K562 (cell line): ENCODE data around the gene ERC2. TPM values are rescaled to one million over a fixed set of nuclear protein-coding genes. Genes with fewer than 3 reads are reported as not detected.

Source experiments
- ATAC-seq: fragments of 200-7000 bp; cut with Tn5 transposase; 3 replicates; pipeline ENCODE4 v1.9.1; 2020; ENCODE audit warnings: moderate library complexity
- BruUV-seq: library from RNA; stranded (reverse); fragments of 400-500 nt; replicated peaks from 2 replicates; lab custom pipeline; 2021; lab: Mats Ljungman, UMichigan
- CTCF ChIA-PET: fragments of 300-600 bp; formaldehyde crosslinking; extraction: SDS; loops from one replicate; lab custom pipeline; 2021; ENCODE audit warnings: low intra/inter-chr PET ratio; lab: Yijun Ruan, JAX
- POLR2A ChIA-PET: fragments of 300-600, 350-650 bp; sonication (Branson Sonifier 250); formaldehyde crosslinking; extraction: SDS; loops from one replicate; lab custom pipeline; 2021; ENCODE audit warnings: antibody characterized with exemption, inconsistent platforms; lab: Yijun Ruan, JAX
- DNase-seq, 4 experiments: peaks; one replicate each; pipeline versions ENCODE4 v3.0.0 to v3.0.0-alpha.2; 2011 to 2018; ENCODE audit warnings: low spot score in 3 of 4, mixed read lengths in 3 of 4; ENCODE audit errors: extremely low read depth in 1 of 4
- FAIRE-seq: peaks from 2 replicates; lab custom pipeline; 2011; peaks lifted over from hg19 to GRCh38; lab: Jason Lieb, UNC
- H2AFZ ChIP-seq: 2 replicates; pipeline ENCODE4 v1.6.0; 2011; ENCODE audit warnings: low read depth, low read length, control low read depth, inconsistent platforms
- H3K27ac ChIP-seq: fragments of 200-600 bp; 3 replicates; pipeline ENCODE4 v1.8.0; 2011; ENCODE audit warnings: low read depth, mild to moderate bottlenecking, control low read depth, inconsistent platforms, low read length, moderate library complexity, mixed read lengths; ENCODE audit errors: extremely low read depth
- H3K27me3 ChIP-seq, 2 experiments: fragments of 300-600 bp in 1 of 2; 2 replicates in 1 of 2; 3 replicates in 1 of 2; pipeline versions ENCODE4 v1.6.0 to v1.8.0; 2011; ENCODE audit warnings: inconsistent platforms in 2 of 2, low read length in 2 of 2, mild to moderate bottlenecking in 1 of 2, mixed read lengths in 1 of 2, moderate library complexity in 1 of 2; ENCODE audit not compliant: control insufficient read depth in 2 of 2, insufficient read depth in 2 of 2
- H3K36me3 ChIP-seq: fragments of 300-600 bp; 3 replicates; pipeline ENCODE4 v1.8.0; 2011; ENCODE audit warnings: mild to moderate bottlenecking, low read length, inconsistent platforms; ENCODE audit not compliant: control insufficient read depth, insufficient read depth
- H3K4me1 ChIP-seq, 2 experiments: fragments of 200-600 bp in 1 of 2; replicated peaks in 1 of 2; 2 replicates in 1 of 2; 3 replicates in 1 of 2; pipeline versions ENCODE4 v1.5.1 to v1.8.0; 2011; ENCODE audit warnings: inconsistent platforms in 2 of 2, low read length in 2 of 2, mild to moderate bottlenecking in 1 of 2, mixed read lengths in 1 of 2, moderate library complexity in 1 of 2; ENCODE audit not compliant: control insufficient read depth in 2 of 2, insufficient read depth in 2 of 2
- H3K4me2 ChIP-seq: 2 replicates; pipeline ENCODE4 v1.6.1; 2011; ENCODE audit warnings: low read length, control low read depth, inconsistent platforms, mixed read lengths; ENCODE audit not compliant: insufficient read depth
- H3K4me3 ChIP-seq: fragments of 200-600 bp; sonication (generic), shearing (Covaris generic); 2 replicates; pipeline ENCODE4 v1.5.1; 2016; ENCODE audit warnings: control low read depth, inconsistent platforms
- H3K79me2 ChIP-seq: fragments of 200-600 bp; 3 replicates; pipeline ENCODE4 v1.8.0; 2011; ENCODE audit warnings: low read length, inconsistent platforms; ENCODE audit not compliant: control insufficient read depth, insufficient read depth
- H3K9ac ChIP-seq, 2 experiments: 2 replicates each; pipeline versions ENCODE4 v1.6.0 to v1.6.1; 2011; ENCODE audit warnings: low read depth in 2 of 2, low read length in 2 of 2, control low read depth in 1 of 2, inconsistent platforms in 1 of 2, mild to moderate bottlenecking in 1 of 2, mixed read lengths in 1 of 2; ENCODE audit not compliant: insufficient read depth in 1 of 2
- H3K9me1 ChIP-seq: one replicate; pipeline ENCODE4 v1.6.0; 2011; ENCODE audit warnings: inconsistent platforms, mild to moderate bottlenecking, low read length, moderate library complexity; ENCODE audit not compliant: control insufficient read depth, insufficient read depth
- H3K9me3 ChIP-seq: replicated peaks from 2 replicates; pipeline ENCODE4 v1.5.1; 2011; ENCODE audit warnings: low read depth, low read length, inconsistent platforms; ENCODE audit not compliant: control insufficient read depth, insufficient read depth
- H4K20me1 ChIP-seq: replicated peaks from 2 replicates; pipeline ENCODE4 v1.6.1; 2011; ENCODE audit warnings: low read length, inconsistent platforms, mixed read lengths; ENCODE audit not compliant: control insufficient read depth, insufficient read depth
- ADNP ChIP-seq: fragments of 200-800 bp; sonication (Bioruptor generic); IDR thresholded peaks from 2 replicates; pipeline ENCODE4 v1.6.1; 2016; ENCODE audit warnings: missing genetic modification characterization, missing compliant biosample characterization
- NFE2 ChIP-seq: IDR thresholded peaks from 2 replicates; pipeline ENCODE4 v1.6.1; 2014; ENCODE audit warnings: antibody characterized with exemption, low read depth
- RFX1 ChIP-seq: fragments of 450-650 bp; IDR thresholded peaks from 2 replicates; pipeline ENCODE4 v1.6.1; 2016; ENCODE audit warnings: mild to moderate bottlenecking, moderate library complexity
- ZNF263 ChIP-seq: sonication (generic); formaldehyde crosslinking; IDR thresholded peaks from 2 replicates; pipeline ENCODE4 v1.8.0; 2022; ENCODE audit warnings: mild to moderate bottlenecking, missing genetic modification reagents, borderline replicate concordance
- ZNF583 ChIP-seq: fragments of 250-450 bp; sonication (Bioruptor Pico); IDR thresholded peaks from 2 replicates; pipeline ENCODE4 v1.4.0; 2020
- WGBS: fragments of 100-300 bp; shearing (Covaris generic); methylation state at CpG from one replicate; pipeline ENCODE4 v1.1.6; 2016; ENCODE audit warnings: low coverage, mixed read lengths; ENCODE audit not compliant: insufficient coverage; ENCODE audit errors: missing lambda C conversion rate; 5-methylcytosine and 5-hydroxymethylcytosine counted together
- in situ Hi-C: fragments of 300-500 bp; cut with MboI; formaldehyde crosslinking; loops from 4 replicates; pipeline ENCODE4 v1.15.0; 2018; ENCODE audit warnings: inconsistent platforms, mixed read lengths
- intact Hi-C: fragments of 100-400 bp; cut with micrococcal nuclease; formaldehyde crosslinking; loops from 2 replicates; pipeline ENCODE4 v1.14.2; 2022
- polyA plus RNA-seq, 8 experiments: library from polyadenylated mRNA; depleted of rRNA in 4 of 8; stranded (reverse) in 5 of 8; unstranded in 3 of 8; fragments of >200 nt; fragmentation: Nextera tagmentation in 2 of 8; fragmentation: Illumina TruSeq in 1 of 8; extraction: Ambion mirVana in 2 of 8; extraction: Trizol in 1 of 8; gene quantifications; 2 replicates each; pipeline versions ENCODE4 v1.2.1 to v1.2.3, GENCODE V29; 2011 to 2014; ENCODE audit warnings: inconsistent platforms in 1 of 8, missing spikeins in 1 of 8
- total RNA-seq, 7 experiments: library from RNA; depleted of rRNA in 6 of 7; stranded (reverse); fragments of >200 nt in 6 of 7; fragmentation: Illumina TruSeq in 2 of 7; extraction: Trizol in 2 of 7; gene quantifications; 2 replicates each; pipeline versions ENCODE4 v1.2.1 to v1.2.3, GENCODE V29; 2011 to 2021; ENCODE audit warnings: low replicate concordance in 1 of 7
- TF ChIP-seq, protein P1 (sequence below): fragments of 450-650 bp; formaldehyde crosslinking; IDR thresholded peaks from 2 replicates; pipeline ENCODE4 v1.4.0; 2020; ENCODE audit warnings: mild to moderate bottlenecking, moderate library complexity
- TF ChIP-seq, protein P2 (sequence below): sonication (generic); formaldehyde crosslinking; IDR thresholded peaks from 2 replicates; pipeline ENCODE4 v1.4.0; 2020; ENCODE audit warnings: mild to moderate bottlenecking, missing genetic modification reagents

The ERC2 gene
- total and polyA plus RNA-seq, 9 of the 15 experiments (the other 6 are each of a cell fraction or from before 2014, with no cell fraction given) = 0.04 to 0.18 (median 0.07) TPM; not detected in 2

DNA sequence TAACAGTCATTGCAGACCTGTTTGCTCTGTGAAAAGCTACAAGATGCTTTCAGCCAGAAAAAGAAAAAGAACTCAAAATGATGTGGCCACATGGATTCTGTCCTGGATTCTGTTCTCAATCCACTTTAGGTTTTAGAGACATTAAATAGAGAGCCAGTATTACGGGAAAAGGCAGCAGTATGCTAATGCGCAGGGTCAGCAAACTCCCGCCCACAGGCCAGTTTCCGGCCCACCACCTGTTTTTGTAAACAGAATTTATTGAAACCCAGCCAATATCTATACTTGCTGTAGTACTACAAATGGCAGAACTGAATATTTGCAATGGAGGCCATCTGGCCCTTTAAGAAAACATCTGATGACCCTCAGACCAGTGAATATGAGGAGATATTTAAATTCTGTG lies 416.1 kb downstream of the ERC2 start:
- no peak overlapping the region for H3K27ac ChIP-seq
- FAIRE-seq (no peak), DNase-seq (no peak), ATAC-seq (no peak)
- H3K4me1 ChIP-seq = no peaks in the 10 kb centered on the region
- no peaks in the 10 kb centered on the region for H3K9me3 ChIP-seq
- H2AFZ ChIP-seq = no peak overlapping the region
- in situ Hi-C loops (no loop called here), intact Hi-C loops (no loop called here)
- H4K20me1 ChIP-seq = no peaks in the 10 kb centered on the region
- H3K36me3 ChIP-seq = no peaks in the 10 kb centered on the region
- WGBS = 3% methylated on average over 4 of the region's 4 CpGs
- TF ChIP-seq RFX1 (no peak), ZNF263 (CRISPR knock-in tag) (no peak), NFE2 (no peak), ADNP (no peak), ZNF583 (CRISPR knock-in tag) (no peak)
- TF ChIP-seq, protein P1, sequence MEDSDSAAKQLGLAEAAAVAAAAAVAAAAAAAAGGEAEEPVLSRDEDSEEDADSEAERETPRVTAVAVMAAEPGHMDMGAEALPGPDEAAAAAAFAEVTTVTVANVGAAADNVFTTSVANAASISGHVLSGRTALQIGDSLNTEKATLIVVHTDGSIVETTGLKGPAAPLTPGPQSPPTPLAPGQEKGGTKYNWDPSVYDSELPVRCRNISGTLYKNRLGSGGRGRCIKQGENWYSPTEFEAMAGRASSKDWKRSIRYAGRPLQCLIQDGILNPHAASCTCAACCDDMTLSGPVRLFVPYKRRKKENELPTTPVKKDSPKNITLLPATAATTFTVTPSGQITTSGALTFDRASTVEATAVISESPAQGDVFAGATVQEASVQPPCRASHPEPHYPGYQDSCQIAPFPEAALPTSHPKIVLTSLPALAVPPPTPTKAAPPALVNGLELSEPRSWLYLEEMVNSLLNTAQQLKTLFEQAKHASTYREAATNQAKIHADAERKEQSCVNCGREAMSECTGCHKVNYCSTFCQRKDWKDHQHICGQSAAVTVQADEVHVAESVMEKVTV (CRISPR knock-in tag) = no peak
- TF ChIP-seq, protein P2, sequence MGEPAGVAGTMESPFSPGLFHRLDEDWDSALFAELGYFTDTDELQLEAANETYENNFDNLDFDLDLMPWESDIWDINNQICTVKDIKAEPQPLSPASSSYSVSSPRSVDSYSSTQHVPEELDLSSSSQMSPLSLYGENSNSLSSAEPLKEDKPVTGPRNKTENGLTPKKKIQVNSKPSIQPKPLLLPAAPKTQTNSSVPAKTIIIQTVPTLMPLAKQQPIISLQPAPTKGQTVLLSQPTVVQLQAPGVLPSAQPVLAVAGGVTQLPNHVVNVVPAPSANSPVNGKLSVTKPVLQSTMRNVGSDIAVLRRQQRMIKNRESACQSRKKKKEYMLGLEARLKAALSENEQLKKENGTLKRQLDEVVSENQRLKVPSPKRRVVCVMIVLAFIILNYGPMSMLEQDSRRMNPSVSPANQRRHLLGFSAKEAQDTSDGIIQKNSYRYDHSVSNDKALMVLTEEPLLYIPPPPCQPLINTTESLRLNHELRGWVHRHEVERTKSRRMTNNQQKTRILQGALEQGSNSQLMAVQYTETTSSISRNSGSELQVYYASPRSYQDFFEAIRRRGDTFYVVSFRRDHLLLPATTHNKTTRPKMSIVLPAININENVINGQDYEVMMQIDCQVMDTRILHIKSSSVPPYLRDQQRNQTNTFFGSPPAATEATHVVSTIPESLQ (CRISPR knock-in tag) = no peak
- ChIA-PET POLR2A (no interaction called here), CTCF (no interaction called here)
- H3K4me2 ChIP-seq = no peak overlapping the region
- no TSS peak for BruUV-seq
- no peaks in the 10 kb centered on the region for H3K79me2 ChIP-seq
- H3K4me3 ChIP-seq = no peak overlapping the region
- no peak overlapping the region for H3K9ac ChIP-seq
- H3K27me3 ChIP-seq = no peaks in the 10 kb centered on the region
- H3K9me1 ChIP-seq = no peaks in the 10 kb centered on the region
